ENCODE results near the gene MAP3K13.

- TF ChIP-seq EZH2 (IDR thresholded peaks at IDR 0.05), result no peak
- TF ChIP-seq FOXP2 (optimal IDR thresholded peaks at IDR 0.05; ENCODE audit: control extremely low read depth, extremely low read length, insufficient read depth), result no peak
Observed at GRCh38 chr3:185401319-185401955, 38.5 kb downstream of the MAP3K13 start.
